ENCODE results near the gene GALNT18.
A peak's percentile ranks its signal among the peaks of the same experiment; 100 is the strongest.

The GALNT18 gene

DNA sequence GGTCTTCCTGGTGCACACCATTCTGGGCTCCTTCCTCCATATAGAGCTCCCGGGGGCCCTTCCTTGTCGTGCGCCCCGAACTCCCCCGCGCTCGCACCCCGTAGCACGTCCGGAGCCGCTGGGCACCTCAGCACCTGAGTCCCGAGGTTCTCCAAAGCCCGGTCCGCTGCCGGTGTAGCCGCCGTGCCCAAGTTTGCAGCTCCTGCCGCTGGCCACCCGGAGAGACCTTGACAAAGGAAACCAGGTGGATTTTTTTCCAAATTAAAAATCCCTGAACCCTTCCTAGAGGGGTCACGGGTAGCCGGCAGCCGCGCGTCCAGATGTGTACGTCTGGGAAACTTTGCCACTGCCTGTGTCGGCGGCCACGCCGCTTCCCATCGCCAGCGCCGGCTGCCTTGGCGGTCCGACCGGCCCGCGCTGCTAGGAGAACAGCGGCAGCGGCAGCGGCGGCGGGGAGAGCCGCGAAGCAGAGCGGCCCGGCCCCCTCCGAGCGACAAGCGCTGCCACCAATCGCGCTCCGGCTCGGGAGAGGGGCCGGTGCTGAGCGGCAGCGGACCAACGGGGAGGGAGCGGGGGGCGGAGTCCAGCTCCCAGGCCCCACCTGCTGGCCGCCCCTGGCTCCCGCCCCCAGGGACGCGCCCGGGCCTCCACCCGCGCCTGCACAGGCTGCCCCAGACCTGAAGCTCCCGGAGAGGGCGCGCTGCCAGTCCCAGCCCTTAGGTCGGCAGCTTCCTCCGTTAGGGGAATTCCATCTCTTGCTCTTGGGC lies at the start of gene GALNT18:
Gene GALNT18, minus strand, starts transcription at position 433 of the 767 bp plus-strand sequence.
- DNase-seq, result peak; percentile 59 to 61

DNA sequence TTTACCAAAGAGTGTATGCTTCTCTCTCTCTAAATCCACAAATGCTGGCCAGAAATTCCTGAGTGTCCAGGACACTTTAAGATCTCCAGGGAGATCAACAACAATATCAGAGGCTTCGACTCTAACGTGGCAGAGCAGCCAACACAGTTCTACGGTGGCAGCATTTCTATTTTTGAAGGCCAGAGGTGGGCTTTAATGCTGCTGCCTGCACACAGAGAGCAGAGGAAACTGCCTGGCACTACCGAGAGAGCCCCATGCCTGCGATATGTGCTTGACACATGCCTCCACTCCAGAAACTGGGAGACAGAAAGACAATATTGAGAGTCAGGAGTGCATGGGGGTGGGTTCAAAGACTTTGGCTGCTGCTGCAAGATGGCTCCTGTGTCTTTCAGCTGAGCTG lies 48.8 kb upstream of the GALNT18 start:
- DNase-seq, result no peak

DNA sequence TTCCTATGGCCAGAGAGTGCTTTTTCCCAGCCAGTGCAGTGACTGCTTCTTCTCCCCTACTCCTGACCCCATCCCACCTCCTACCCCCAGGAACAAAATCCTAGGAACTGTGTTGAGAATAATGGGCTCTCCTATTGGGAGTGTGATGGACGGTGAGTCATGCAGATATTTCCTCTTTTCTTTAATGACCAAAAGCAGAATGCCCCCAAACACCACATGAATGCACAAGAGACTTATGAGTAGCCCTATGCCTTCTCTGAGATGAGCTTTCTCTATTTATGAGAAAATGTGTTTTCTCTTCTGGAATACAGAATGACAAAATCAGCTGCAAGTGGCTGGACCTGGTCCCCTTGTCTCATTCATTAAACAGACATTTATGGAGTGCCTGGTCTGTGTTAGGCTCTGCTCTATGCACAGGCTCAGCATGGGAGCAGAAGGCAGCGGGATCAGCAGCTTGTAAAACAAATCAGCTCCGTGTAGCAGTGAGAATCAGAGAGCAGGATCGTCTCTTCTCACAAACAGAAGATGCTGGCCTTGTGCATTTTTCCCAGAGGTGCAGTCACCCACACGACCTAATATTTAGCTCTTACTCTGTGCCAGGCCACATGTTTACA lies 47.5 kb upstream of the GALNT18 start:
- DNase-seq, result no peak

DNA sequence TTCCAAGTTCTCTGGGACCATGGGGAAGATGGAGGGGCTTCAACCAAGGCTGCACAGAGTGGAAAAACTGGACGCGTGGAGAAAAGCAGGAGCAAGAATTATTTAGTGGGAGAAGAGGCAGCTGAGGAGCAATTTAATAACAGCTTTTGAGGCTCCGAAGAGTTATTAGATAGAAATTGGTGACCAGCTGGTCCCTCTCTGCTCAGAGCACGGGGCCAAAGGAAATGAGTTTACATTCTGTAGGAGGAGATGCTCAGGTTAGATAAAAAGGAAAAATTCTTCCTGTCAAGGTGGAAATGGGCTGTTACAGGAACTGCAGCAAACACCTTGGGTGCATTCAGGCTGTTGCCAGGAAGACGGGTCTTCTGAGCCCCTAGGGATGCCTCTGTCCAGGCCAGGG lies 47.0 kb upstream of the GALNT18 start:
- DNase-seq, result no peak

DNA sequence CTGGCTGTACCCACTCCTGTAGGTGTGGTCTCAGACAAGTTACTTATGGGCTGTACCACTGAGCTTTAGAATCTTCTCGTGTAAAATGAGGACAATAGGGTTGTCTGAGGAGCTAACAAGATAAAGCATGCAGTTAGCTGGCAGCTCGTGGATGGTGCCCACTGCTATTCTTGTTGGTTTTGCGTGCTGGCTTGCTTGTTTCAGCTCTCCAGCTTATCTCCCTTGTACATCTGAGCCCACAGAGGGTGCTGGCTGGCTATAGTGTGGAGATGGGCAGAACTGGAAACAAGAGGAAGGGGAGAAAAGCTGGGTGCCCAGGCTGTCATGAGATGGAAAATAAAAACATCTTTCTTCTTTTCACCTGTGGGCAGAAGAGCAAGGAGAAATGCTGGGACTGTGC lies 46.5 kb upstream of the GALNT18 start:
- no peak for DNase-seq

DNA sequence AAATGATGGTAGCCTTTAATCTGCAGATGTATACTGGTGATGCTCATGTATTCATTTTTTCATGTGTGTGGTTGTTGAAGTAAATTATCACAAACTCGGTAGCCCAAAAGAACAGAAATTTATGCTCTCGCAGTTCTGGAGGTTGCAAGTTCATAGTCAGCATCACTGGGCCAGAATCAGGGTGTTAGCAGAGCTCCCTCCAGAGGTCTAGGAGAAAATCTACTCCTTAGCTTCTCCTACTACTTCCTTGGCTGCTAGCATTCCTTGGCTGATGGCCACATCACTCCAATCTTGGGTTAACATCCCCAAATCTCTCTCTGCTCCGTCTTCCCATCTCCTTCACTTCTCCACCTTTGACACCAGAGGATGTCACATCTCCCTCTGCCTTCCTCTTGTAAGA lies 45.3 kb upstream of the GALNT18 start:
- DNase-seq, result no peak

DNA sequence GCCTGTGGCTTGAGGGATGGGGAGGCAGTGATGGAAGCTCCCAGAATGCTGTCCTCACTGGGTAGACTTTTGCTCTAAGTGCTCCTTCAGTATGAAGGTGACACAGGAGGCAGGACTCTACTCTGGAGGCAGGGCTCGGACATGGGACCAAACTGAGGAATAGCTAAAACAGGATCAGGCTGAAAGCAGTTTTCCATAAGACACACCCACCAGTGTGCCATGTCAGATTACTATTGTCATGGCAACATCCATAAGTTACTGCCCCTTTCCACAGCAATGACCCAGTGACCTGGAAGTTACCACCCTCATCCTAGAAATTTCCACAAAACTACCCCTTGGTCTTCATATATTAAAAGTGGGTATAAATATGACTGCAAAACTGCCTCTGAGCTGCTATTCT lies 43.6 kb upstream of the GALNT18 start:
- DNase-seq, result no peak

DNA sequence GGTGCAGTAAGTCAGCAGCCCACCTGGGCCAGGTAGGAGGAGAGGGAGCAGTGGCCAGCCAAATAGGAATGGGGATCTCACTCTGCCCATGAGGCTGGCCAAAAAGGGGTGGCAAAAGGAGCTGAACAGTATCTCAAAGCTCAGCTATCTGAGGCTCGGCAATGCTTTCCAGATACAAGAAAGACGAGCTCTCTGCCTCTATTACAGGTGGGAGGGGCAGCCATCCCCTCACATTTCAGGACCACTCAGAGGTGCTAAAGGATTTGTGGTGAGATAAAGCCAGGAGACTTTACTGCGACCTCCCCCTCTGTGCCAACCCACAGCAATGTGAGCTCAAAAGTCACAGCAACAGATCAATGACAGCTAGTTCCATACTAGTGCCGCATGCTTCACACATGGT lies 42.1 kb upstream of the GALNT18 start:
- DNase-seq, result no peak

DNA sequence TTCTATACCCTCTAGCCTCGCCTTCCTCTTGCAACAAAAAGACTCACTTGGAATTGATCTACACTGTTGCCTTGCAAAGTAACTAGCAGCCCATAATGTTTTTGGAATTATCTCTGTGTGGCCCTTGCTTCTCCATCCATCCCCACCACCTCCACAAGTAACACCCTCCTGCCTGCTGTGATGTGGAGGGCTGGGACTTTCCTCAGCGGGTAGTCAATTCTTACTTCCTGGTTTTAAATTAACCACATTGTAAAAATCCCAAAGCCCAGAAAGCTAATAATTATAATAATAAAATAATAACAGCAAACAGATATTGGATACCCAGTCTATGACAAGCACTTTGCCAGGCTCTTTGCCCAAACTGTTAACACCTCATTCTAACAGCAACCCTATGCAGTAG lies 40.8 kb upstream of the GALNT18 start:
- no peak for DNase-seq

DNA sequence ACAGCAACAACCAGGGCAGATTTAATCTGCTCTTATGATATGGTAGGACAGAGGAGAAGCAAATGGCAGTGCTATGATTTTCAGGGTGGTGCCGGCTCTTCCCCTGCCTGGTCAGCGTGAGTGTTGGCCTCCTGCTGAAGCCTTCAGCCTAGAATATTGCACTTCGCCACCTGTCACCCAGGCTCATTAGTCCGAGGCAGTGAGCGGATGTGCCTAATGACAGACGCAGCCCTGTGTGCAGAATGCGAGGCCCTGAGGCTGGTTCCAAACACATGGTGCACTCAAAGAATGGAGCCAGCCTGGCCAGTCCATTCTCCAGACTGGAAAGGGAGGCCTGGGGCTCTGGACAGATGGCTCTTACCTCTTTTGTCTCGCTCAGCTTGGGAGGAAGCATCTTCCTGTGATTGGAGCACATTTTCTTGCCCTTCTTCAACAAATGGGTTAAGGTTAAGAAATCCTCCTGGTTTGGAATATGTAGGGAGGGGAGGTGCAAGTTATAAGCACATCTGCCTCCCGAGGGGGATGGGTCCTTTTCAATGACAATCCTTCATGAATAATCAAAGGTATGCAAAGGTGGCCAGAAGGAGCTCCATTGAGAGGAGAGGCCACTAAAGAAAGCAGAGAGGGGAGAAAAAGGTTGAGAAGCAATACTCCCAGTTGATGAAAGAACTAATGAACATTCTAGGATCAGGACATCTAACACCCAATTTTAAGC lies 39.7 kb upstream of the GALNT18 start:
- no peak for DNase-seq

DNA sequence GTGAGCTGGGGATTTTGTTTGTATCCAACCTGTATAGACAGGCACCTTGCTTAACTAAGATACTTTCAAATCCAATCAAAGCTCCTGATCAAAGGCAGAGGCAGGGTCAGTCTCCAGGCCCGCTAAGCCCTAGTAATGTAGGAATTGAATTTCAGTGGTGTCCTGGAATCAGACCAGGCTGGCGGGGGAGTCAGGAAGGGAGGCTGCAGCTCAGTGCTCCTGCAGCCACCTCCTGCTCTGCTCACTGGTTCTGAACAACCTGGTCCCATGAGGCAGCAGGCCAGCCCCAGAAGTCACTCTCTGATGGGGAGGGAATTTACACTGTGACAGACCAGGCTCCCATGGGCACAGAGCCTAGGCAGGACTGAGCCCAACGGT lies 38.5 kb upstream of the GALNT18 start:
- no peak for DNase-seq

DNA sequence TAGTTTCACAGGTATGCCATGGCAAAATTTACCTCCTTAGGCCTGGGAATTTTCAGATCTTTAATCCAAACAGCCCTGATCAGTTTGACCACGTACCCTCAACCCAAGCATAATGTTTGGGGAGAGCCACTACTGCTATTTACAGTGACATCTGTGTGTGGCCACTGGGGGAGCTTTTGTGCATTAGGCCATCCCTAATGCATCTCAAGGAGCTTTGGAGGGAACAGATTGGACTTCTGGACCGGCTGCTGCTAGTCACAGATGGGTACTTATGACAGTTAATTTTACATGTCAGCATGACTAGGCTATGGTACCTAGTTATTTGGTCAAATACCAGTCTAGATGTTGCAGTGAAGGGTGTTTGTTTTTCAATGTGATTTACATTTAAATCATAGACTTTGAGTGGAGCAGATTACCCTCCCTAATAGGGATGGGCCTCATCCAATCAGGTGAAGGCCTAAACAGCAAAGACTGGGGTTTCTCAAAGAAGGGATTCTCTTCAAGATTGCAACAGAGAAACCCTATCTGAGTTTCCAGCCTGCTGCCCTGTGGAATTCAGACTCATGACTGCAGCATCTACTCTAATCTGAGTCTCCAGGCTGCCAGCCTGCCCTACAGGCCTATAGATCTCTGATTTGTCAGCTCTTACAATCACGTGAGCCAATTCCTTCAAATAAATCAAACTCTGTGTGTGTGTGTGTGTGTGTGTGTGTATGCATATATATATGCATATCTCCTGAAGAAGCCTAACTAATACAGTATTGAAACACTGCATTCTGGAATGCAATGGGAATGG lies 38.0 kb upstream of the GALNT18 start:
- DNase-seq, result no peak

DNA sequence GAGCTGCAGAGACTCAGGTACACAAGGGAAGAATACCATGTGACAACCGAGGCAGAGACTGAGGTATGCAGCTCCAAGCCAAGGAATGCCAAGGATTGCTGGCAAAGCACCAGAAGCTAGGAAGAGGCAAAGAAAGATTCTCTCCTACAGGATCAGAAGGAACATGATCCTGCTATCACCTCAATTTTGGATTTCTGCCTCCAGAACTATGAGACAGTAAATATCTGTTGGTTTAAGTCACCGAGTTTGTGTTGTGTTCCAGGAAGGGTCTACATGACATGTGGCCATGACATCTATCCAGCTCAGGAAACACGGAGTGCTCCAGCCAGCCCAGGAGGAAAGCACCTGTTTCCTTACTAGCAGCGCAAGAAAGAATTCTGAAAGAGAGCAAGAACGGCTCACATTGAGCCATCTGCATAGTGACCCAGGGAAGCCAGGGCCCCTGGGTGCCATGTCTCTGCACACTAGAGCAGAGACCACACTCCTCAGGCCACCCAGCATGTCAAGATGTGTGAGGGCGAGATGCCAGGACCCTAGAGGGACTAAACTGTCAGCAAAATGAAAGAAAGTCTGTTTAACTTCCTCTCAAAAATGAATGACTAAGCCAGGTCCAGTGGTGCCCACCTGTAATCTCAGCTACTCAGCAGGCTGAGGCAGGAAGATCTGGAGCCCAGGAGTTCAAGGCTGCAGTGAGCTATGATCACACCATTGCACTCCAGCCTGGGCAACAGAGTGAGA lies 35.6 kb upstream of the GALNT18 start:
- no peak for DNase-seq

DNA sequence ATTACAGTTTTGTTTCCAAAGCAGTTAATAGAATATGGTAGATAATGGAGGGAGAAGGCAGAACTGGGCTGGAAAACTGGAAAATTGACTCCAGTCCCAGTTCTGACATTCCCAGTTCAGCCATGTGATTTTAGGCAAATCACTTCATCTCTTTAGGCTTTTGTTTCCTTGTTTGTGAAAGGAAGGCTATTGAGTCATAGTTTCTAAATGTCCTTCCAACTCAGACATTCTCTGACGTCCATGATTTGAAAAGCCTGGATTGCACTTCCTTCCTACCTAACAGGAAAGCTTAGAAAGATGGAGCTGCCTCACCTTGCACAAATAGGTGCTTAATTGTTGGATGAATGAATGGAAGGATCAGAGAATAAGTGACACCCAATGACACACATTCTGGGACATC lies 19.8 kb upstream of the GALNT18 start:
- DNase-seq, result no peak

DNA sequence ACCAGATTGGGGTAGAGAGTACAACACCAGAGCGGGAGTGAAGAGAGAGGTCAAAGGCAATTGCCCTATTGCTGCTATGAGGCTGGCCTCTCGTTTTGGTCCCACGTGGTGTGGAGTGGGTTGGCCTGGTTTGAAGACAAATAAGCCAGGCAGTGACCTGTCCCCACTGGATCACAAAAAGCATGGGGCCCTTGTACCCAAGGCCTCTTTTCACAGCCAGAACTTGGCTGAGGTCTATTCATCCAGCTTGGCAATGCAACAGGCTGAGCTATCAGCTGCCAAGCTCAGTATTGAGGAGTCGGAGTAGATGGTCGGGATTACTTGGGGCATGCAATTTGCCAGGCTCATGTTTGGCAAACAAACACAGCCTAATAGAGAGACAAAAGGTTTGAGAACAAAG lies 19.2 kb upstream of the GALNT18 start:
- no peak for DNase-seq

DNA sequence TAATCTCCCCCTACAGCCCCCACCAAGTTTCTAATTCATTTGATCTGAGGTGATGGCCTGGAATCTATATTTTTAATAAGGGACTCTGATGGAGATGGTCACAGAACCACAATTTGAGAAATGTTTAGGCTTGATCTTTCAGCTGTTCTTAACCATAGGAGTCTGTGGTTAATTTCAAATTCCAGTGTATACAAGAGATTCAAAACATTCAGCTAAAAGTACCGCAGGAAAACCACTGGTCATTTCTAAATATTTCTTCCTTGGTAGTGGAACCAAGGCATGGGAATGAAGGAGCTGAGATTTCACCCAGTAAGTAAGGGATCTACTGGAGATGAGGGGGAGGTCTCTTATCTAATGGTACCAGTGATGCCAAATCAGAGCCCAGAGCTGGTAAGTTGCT lies 18.3 kb upstream of the GALNT18 start:
- no peak for DNase-seq

DNA sequence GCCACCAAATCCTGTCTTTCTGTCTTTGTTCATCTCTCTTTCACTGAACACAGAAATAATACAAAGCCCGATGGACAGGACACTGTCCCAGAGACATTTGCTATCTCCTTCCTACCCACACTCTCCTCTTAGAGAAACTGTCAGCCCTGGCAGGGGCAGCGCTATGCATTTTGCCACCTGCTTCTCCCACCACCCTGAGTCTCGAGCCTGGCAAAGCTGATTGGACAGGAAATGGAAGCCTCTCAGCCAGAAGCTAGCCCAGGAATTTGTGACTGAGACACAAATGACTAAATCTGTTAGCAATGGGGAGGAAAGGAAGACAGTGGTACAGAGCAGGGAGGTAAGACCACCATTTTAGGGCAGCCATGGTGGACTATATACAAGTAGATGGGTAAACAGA lies 14.9 kb upstream of the GALNT18 start:
- DNase-seq, result no peak

DNA sequence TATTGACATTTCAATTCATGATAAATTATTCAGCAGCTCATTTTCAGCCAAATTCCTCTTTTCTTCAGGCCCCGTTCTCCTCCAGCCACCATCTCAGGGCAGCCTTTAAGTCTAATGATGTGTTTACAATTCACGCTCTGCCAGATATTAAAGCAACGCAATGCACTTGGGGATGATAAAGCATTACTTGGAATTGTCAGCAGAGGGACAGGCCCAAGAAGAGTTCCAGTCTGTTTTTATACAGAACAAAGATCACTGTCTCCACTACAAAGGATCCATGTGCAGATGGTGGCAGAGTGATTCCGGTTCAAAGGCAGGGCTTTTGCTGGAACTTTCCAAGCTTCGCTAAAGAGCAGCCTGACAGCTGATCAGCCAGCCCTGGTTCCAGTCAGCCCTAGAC lies 13.6 kb upstream of the GALNT18 start:
- no peak for DNase-seq

DNA sequence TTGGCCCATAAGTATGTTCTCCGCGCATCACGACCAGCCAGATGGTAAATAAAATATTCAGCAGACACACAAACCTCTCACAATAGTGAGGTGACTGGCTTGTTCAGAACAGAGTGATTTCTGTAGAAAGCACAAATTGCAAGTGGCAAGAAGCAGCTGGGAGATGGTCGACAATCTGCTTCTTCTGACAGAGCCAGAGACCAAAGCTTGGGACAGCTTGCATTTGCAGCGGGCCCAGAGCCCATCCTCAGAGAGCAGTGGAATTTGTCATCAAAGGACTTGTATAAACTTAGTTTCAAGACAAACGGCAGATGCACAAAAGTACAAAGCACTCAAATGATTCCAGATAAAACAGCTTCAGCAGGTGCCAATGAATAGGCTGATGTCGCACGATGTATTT lies 7.6 kb upstream of the GALNT18 start:
- DNase-seq, result no peak

DNA sequence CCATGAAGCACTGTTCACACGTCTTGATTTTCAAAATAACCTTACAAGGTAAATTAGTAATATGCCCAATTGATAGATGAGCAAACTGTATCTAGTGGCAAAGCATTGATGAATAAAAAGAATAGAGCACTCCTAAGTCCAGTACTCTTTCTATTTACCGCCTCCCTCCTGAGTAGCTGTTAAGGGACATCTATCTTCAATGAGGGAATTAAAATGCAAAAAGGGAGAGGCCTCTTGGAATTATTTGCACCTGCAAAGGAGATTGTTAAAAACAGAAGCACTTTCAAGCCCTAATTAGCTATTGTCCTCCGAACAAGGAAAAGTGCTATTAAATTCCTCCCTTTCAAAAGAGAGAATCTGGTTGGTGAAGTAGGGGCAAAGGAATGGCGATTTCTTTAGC lies 6.8 kb upstream of the GALNT18 start:
- DNase-seq, result no peak

DNA sequence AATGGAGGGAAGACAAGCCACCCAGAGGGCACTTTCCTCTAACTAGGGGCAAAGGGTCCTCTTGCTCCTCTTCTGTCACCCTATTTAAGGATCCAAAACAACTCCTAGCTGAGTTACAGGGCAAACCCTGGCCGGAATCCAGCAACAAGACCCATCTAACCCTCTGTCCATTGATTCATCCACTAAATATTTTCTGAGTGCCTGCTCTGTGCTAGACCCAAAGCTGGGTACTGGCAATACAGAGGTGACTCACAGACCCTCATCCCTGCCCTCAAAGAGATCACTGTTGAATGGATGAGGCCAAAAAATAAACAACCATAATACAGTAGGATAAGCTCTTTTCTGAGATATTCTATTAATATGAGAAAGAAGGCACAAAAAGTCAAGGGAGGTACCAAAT lies 4.3 kb upstream of the GALNT18 start:
- DNase-seq, result no peak

DNA sequence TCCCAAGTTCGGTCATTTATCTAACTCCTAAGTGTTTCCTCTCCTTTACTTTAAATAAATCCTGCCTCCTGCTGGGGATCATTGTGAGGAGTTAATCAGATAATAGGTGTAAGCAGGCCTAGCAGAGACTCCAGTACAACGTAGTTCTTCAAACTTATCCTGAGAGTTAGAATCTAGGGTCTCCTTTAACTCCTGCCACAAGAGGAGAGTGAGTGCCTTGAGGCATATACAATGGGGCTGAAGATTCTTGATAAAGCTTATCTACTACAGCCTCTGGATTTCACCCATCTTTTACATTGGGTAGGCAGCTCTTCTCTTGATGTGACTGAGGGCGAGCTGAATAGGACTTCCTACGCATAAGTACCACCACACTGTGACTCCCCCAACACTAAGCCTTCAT lies 3.1 kb upstream of the GALNT18 start:
- no peak for DNase-seq

DNA sequence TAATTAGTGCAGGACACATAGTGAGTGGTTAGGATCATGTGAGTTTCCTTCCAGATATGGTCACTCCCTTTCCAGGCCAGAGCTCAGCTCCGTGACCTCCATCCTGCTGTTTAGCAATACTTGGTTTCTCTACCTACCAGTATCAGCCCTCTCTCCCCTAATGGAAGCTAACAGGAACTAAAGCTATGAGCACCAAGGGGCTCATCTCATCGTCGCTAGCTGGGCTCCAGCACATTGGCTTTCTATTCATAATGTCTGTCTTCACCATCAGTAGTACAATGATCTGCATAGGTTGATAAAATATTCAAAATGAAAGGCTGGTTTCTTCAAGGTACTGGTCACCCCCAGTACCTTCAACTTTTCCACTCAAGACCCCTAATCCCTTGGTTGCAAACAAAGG lies 2.4 kb upstream of the GALNT18 start:
- DNase-seq, result no peak

All from CD4-positive, alpha-beta T cell treated with Interleukin-4 for 1 hour (primary cell).